K562 (cell line): ENCODE data around the gene CCDC97. TPM values are rescaled to one million over a fixed set of nuclear protein-coding genes. Genes with fewer than 3 reads are reported as not detected.

Experiments used
- BHLHE40 ChIP-seq: IDR thresholded peaks from 2 replicates; pipeline ENCODE4 v1.6.1; 2011; ENCODE audit warnings: low read length, improper control_type of control experiment
- CREM ChIP-seq: IDR thresholded peaks from 2 replicates; pipeline ENCODE4 v1.6.1; 2014; ENCODE audit warnings: antibody characterized with exemption, low read depth
- E2F8 ChIP-seq: fragments of 450-650 bp; IDR thresholded peaks from 2 replicates; pipeline ENCODE4 v1.7.1; 2018; ENCODE audit warnings: mild to moderate bottlenecking, low read depth; ENCODE audit not compliant: partially characterized antibody
- ELK3 ChIP-seq: fragments of 450-650 bp; formaldehyde crosslinking; IDR thresholded peaks from 2 replicates; pipeline ENCODE4 v1.4.0; 2020; ENCODE audit warnings: mild to moderate bottlenecking
- EP300 ChIP-seq: IDR thresholded peaks from 2 replicates; pipeline ENCODE4 v1.6.1; 2012; ENCODE audit warnings: low read length, improper control_type of control experiment
- ESRRA ChIP-seq: fragments of 450-650 bp; IDR thresholded peaks from 2 replicates; pipeline ENCODE4 v1.6.1; 2014; ENCODE audit warnings: low read depth, mild to moderate bottlenecking, moderate library complexity, borderline replicate concordance
- HMBOX1 ChIP-seq: sonication (generic); IDR thresholded peaks from 2 replicates; pipeline ENCODE4 v1.6.1; 2016
- MTA2 ChIP-seq: fragments of 450-650 bp; IDR thresholded peaks from 2 replicates; pipeline ENCODE4 v1.6.1; 2016; ENCODE audit warnings: low read depth
- MTA3 ChIP-seq: fragments of 450-650 bp; formaldehyde crosslinking; IDR thresholded peaks from 2 replicates; pipeline ENCODE4 v1.6.1; 2017; ENCODE audit warnings: mild to moderate bottlenecking, borderline replicate concordance
- NCOA1 ChIP-seq: fragments of 450-650 bp; IDR thresholded peaks from 2 replicates; pipeline ENCODE4 v1.6.1; 2016; ENCODE audit warnings: low read depth
- NEUROD1 ChIP-seq: fragments of 150-350 bp; IDR thresholded peaks from 2 replicates; pipeline ENCODE4 v1.6.1; 2014; ENCODE audit warnings: borderline replicate concordance, low read length, low read depth; ENCODE audit not compliant: partially characterized antibody
- NFRKB ChIP-seq: fragments of 450-650 bp; IDR thresholded peaks from 2 replicates; pipeline ENCODE4 v1.6.1; 2016; ENCODE audit warnings: low read depth
- NR1H2 ChIP-seq: sonication (generic); formaldehyde crosslinking; IDR thresholded peaks from 2 replicates; pipeline ENCODE4 v1.4.0; 2020; ENCODE audit warnings: mild to moderate bottlenecking, missing genetic modification reagents
- SOX6 ChIP-seq: fragments of 450-650 bp; IDR thresholded peaks from 2 replicates; pipeline ENCODE4 v1.6.1; 2014; ENCODE audit warnings: mild to moderate bottlenecking
- SRF ChIP-seq, 2 experiments: fragments of 250-450, 450-650 bp in 1 of 2; sonication (Bioruptor Pico) in 1 of 2; sonication (generic) in 1 of 2; formaldehyde crosslinking; IDR thresholded peaks; 2 replicates each; pipeline versions ENCODE4 v1.5.0 to v1.5.1; 2020 to 2022; ENCODE audit warnings: mild to moderate bottlenecking in 1 of 2, missing genetic modification reagents in 1 of 2
- SRSF7 ChIP-seq: fragments of 200-400 bp; formaldehyde crosslinking; optimal IDR thresholded peaks from 2 replicates; pipeline ENCODE3; 2017; ENCODE audit warnings: mild to moderate bottlenecking, low read depth, low read length
- YY1 ChIP-seq, 3 experiments: IDR thresholded peaks; 2 replicates each; pipeline ENCODE4 v1.6.1; 2011; ENCODE audit warnings: low read length in 2 of 3, mild to moderate bottlenecking in 2 of 3, moderate library complexity in 2 of 3, borderline replicate concordance in 1 of 3, control low read depth in 1 of 3, low read depth in 1 of 3; ENCODE audit not compliant: insufficient read depth in 3 of 3, insufficient replicate concordance in 2 of 3, control insufficient read depth in 1 of 3, insufficient read length in 1 of 3; ENCODE audit errors: extremely low read depth in 1 of 3
- ZEB2 ChIP-seq: fragments of 450-650 bp; IDR thresholded peaks from 2 replicates; pipeline ENCODE4 v1.6.1; 2016
- ZKSCAN3 ChIP-seq: fragments of 250-450 bp; sonication (Bioruptor Pico); IDR thresholded peaks from 2 replicates; pipeline ENCODE4 v1.4.0; 2020
- ZNF592 ChIP-seq: fragments of 450-650 bp; IDR thresholded peaks from 2 replicates; pipeline ENCODE4 v1.6.1; 2017; ENCODE audit warnings: antibody characterized with exemption, mild to moderate bottlenecking
- polyA plus RNA-seq, 8 experiments: library from polyadenylated mRNA; depleted of rRNA in 4 of 8; stranded (reverse) in 5 of 8; unstranded in 3 of 8; fragments of >200 nt; fragmentation: Nextera tagmentation in 2 of 8; fragmentation: Illumina TruSeq in 1 of 8; extraction: Ambion mirVana in 2 of 8; extraction: Trizol in 1 of 8; gene quantifications; 2 replicates each; pipeline versions ENCODE4 v1.2.1 to v1.2.3, GENCODE V29; 2011 to 2014; ENCODE audit warnings: inconsistent platforms in 1 of 8, missing spikeins in 1 of 8
- total RNA-seq, 7 experiments: library from RNA; depleted of rRNA in 6 of 7; stranded (reverse); fragments of >200 nt in 6 of 7; fragmentation: Illumina TruSeq in 2 of 7; extraction: Trizol in 2 of 7; gene quantifications; 2 replicates each; pipeline versions ENCODE4 v1.2.1 to v1.2.3, GENCODE V29; 2011 to 2021; ENCODE audit warnings: low replicate concordance in 1 of 7

The CCDC97 gene
- total and polyA plus RNA-seq, 9 of the 15 experiments (the other 6 are each of a cell fraction or from before 2014, with no cell fraction given), result 0.60 to 16.5 (median 7.0) TPM

- peak; percentile 17 for TF ChIP-seq E2F8
- peak; percentile 57; the same call in 1 of the 2 replicates for TF ChIP-seq HMBOX1
- TF ChIP-seq CREM, result peak; percentile 71; the same call in 1 of the 2 replicates
- no peak for TF ChIP-seq BHLHE40
- TF ChIP-seq MTA3, result peak; percentile 51; the same call in 1 of the 2 replicates
- TF ChIP-seq MTA2, result 0 out of 2 replicates have a peak, but pooled peaks have one; percentile 12
- no peak for TF ChIP-seq SRSF7
- no peak for TF ChIP-seq NEUROD1
- no peak for TF ChIP-seq ESRRA
- TF ChIP-seq NCOA1, result no peak
- no peak for TF ChIP-seq YY1 (IDR thresholded peaks at IDR 0.05; ENCODE audit: borderline replicate concordance in 1 of 3, control insufficient read depth in 1 of 3, extremely low read depth in 1 of 3, insufficient read depth in 3 of 3, insufficient read length in 1 of 3, insufficient replicate concordance in 2 of 3, low read depth in 1 of 3, low read length in 2 of 3)
- TF ChIP-seq EP300, result peak; percentile 84
- TF ChIP-seq NFRKB, result peak; percentile 52
- TF ChIP-seq NR1H2 (CRISPR knock-in tag), result no peak
- no peak for TF ChIP-seq ZKSCAN3 (CRISPR knock-in tag)
- TF ChIP-seq ELK3 (CRISPR knock-in tag), result no peak
- peak in 1 of 2 experiments; percentile 44; a peak in 1 of 4 replicates for TF ChIP-seq SRF (CRISPR knock-in tag; IDR thresholded peaks at IDR 0.05)
- peak; percentile 66; the same call in 1 of the 2 replicates for TF ChIP-seq SOX6
- TF ChIP-seq ZEB2, result 0 out of 2 replicates have a peak, but pooled peaks have one; percentile 22
- TF ChIP-seq ZNF592, result peak; percentile 93
Measured at GRCh38 chr19:41367848-41368301, 57.9 kb downstream of the CCDC97 start (continued).
